Measurements from ENCODE around the gene CBX7.

DNA sequence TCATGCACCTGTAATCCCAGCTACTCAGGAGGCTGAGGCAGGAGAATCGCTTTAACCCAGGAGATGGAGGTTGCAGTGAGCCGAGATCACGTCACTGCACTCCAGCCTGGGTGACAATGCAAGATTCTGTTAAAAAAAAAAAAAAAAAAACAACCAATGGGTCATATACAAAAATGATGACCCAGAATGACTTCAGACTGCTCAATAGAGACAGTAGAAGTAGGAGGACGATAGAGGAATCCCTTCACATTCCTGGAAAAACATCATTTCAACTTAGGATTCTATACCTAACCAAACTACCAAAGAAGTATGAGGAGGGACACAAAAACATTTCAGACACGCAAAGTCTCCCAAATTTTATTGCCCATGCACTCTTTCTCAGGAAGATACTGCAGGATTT lies 14.1 kb upstream of the CBX7 start:
- TF ChIP-seq, protein P1, sequence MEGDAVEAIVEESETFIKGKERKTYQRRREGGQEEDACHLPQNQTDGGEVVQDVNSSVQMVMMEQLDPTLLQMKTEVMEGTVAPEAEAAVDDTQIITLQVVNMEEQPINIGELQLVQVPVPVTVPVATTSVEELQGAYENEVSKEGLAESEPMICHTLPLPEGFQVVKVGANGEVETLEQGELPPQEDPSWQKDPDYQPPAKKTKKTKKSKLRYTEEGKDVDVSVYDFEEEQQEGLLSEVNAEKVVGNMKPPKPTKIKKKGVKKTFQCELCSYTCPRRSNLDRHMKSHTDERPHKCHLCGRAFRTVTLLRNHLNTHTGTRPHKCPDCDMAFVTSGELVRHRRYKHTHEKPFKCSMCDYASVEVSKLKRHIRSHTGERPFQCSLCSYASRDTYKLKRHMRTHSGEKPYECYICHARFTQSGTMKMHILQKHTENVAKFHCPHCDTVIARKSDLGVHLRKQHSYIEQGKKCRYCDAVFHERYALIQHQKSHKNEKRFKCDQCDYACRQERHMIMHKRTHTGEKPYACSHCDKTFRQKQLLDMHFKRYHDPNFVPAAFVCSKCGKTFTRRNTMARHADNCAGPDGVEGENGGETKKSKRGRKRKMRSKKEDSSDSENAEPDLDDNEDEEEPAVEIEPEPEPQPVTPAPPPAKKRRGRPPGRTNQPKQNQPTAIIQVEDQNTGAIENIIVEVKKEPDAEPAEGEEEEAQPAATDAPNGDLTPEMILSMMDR (conservative IDR thresholded peaks at IDR 0.05; ENCODE audit: low read length) = no peak
- TF ChIP-seq EZH2phosphoT487 (IDR thresholded peaks at IDR 0.05; ENCODE audit: borderline replicate concordance, low read depth, low read length) = no peak

Measured in OCI-LY7 (cell line).